ENCODE data around the gene TRPV2.

GRCh38 chr17:16478649-16479048 lies 63.3 kb downstream of the TRPV2 start:
- no peak for TF ChIP-seq CTCF (IDR thresholded peaks at IDR 0.05 in 2 of 3, conservative IDR thresholded peaks at IDR 0.05 in 1 of 3; ENCODE audit: control insufficient read depth in 2 of 3, extremely low read depth in 1 of 3, insufficient read depth in 1 of 3, low read depth in 3 of 3, low read length in 3 of 3)
- no peak for TF ChIP-seq ZNF274 (IDR thresholded peaks at IDR 0.05; ENCODE audit: insufficient read depth, insufficient read length)
- no peak for TF ChIP-seq ZBTB11 (CRISPR knock-in tag; IDR thresholded peaks at IDR 0.05)
- TF ChIP-seq PAX8 (IDR thresholded peaks at IDR 0.05) = no peak
- no peak for TF ChIP-seq NR2C2 (IDR thresholded peaks at IDR 0.05; ENCODE audit: borderline replicate concordance, control insufficient read depth, insufficient read length, low read depth)
- no peak for TF ChIP-seq USF2 (IDR thresholded peaks at IDR 0.05; ENCODE audit: borderline replicate concordance, low read depth, low read length)
- no peak for TF ChIP-seq ETV6 (conservative IDR thresholded peaks at IDR 0.05 in 1 of 2, IDR thresholded peaks at IDR 0.05 in 1 of 2; ENCODE audit: borderline replicate concordance in 1 of 2, low read depth in 1 of 2)
- TF ChIP-seq SMARCA5 (IDR thresholded peaks at IDR 0.05) = no peak

All from GM12878 (cell line).